Peyer's patch (tissue), 4 donors: ENCODE measurements around the gene TGFBR1.

Experiments
- CTCF ChIP-seq, 6 experiments: fragments of 450-650 bp in 4 of 6; fragments of 200-600 bp in 2 of 6; sonication (generic) in 1 of 6; IDR thresholded peaks; one replicate each; pipeline ENCODE4 v1.5.1; 2017 to 2019; ENCODE audit warnings: antibody characterized with exemption in 6 of 6, mild to moderate bottlenecking in 3 of 6, moderate library complexity in 1 of 6
- POLR2A ChIP-seq, 2 donors: fragments of 450-650 bp; IDR thresholded peaks; one replicate each; pipeline ENCODE4 v1.5.1; 2017; ENCODE audit warnings: antibody characterized with exemption in 2 of 2, mild to moderate bottlenecking in 2 of 2, moderate library complexity in 2 of 2

- TF ChIP-seq CTCF (IDR thresholded peaks at IDR 0.05) = no peak
- no peak for TF ChIP-seq POLR2A (IDR thresholded peaks at IDR 0.05)
These were observed 71.7 kb downstream of the TGFBR1 start for GRCh38 chr9:99176527-99177013.
